Activated CD4-positive, alpha-beta T cell treated with anti-CD3 and anti-CD28 coated beads, Interleukin-2, Interleukin-4, amounts not matched to agents 100 ng/mL and 50 ng/mL, durations not matched to agents 16 hours and 8 hours (primary cell): ENCODE measurements around the gene CMTM3.
"Not testable (repeated sequence)": the region's sequence is repeated elsewhere in the genome, so short reads cannot be mapped to it uniquely, and the experiment has no call there.

Experiments used
- DNase-seq: peaks from one replicate; pipeline ENCODE4 v3.0.0-alpha.2; 2020; ENCODE audit warnings: low spot score

CMTM3 gene

DNA sequence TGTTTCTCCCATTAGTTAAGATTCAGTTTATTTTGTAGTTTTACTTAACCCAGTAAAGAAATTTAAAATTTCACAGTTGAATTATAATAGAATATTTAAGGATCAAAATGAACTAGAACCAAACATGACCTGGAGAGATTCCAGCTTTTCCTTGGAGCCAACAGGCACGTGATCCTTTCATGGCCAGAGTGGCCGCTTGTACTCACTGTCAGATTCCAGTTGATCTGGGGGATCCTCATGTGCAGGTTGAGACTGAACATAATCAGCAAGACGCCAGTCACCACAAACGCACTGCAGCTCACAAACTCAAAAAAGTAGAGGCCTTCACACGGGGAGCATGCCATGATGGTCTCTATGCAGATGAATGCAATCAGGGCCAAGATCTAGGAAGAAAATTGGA is 31.7 kb downstream of the CMTM3 start:
- DNase-seq = no peak

DNA sequence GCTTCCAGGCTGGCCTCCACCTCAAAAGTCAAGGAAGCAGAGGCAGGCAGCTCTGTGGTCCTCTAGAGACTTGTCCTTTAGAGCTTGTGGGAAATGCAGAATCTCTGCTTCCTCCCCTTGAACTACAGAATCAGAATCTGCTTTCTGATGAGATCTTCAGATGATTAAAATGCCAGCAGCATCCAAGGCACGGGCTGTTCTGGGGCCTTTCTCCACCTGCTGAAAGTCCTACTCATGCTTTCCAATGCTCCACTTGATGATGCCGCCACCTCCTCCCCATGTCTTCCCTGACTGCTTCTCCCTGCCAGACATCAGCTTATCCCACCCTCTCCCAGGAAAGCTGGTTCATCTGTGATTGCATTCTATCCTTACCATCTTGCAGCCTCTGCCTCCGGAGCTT is 33.3 kb downstream of the CMTM3 start:
- DNase-seq = no peak

DNA sequence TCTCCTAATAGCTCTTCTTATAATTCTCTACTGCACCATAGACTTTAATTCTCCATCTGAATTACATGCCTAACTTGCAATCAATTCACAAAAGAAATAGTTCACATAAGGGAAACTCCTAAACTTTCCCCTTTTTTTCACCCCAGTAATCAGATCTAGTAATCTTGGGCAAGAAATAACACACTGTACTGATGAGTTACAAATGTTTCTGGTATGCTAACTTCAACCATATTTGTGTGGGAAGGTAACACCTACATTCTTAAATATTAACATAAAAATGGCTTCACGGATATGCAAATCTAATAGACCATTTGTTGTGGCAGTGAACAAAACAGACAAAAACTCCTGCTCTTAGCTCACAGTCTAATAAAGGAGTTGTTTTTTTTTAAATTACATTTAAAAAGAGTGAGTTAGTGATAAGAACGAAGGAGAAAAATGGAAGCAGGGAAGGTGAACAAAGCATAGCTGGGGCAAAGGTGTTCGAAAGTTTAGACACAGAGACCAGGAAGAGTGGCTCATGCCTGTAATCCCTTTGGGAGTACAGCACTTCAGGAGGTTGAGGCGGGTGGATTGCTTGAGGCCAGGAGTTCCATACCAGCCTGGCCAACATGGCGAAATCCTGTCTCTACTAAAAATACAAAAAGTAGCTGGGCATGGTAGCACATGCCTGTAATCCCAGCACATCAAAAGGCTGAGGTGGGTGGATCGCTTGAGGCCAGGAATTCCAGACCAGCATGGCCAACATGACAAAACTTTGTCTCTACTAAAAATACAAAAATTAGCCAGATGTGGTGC is 34.8 kb downstream of the CMTM3 start:
- no peak for DNase-seq

DNA sequence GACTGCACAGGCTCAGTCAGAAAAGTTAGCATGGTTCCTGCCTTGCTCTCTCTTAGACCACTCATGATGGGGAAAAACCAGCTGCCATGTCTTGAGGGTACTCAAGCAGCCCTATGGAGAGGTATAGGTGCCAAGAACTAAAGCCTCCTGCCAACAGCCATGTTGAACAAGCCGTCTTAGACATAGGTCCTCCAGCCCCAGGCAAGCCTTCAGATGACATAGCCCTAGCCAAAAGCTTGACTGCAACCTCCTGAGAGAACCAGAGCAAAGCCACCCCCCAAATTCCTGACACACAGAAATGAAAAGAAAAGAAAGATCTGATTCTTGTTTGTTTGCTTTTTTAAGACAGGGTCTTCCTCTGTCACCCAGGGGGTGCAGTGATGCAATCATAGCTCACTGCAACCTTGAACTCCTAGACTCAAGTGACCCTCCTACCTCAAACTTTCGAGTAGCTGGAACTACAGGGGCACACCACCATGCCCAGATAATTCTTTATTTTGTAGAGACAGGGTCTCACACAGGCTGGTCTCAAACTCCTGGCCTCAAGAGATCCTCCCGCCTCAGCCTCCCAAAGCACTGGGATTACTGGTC is 36.3 kb downstream of the CMTM3 start:
- DNase-seq = no peak

DNA sequence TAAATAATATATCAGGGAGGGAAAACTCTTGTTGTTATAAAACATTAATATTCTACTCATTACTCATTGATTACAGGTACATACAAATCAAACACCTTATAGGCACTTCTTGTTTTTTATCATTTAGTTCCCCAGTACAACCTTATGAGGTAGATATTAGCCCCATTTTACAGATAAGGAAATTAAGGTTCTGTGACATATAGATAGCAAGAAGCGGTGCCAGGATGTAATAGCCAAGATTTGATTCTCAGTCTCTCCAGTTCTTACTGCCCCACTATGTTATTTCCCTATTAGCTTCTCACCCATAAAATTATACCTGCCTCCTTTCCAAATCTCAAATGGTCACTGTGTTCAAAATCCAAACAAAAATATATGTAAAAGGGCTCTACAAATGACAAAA is 36.9 kb downstream of the CMTM3 start:
- no peak for DNase-seq

DNA sequence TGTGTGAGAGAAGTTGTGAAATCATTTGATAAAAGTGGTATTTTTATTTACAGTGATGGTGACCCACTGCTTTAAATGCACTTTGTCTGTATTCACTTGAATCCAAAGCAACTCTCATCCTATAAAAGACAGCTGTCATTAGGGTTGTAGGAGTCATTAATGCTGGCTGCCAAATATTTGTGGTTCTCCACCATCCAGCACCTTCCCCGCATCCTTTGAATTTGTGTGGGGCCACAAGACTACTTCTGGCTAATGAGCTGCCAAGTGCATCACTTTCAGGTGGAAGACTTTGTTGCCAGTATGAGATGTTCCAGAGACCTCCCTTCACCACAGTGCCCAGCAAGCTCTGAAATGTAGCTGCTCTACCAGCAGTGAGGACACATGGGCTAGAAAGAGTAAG is 43.4 kb downstream of the CMTM3 start:
- DNase-seq = no peak

DNA sequence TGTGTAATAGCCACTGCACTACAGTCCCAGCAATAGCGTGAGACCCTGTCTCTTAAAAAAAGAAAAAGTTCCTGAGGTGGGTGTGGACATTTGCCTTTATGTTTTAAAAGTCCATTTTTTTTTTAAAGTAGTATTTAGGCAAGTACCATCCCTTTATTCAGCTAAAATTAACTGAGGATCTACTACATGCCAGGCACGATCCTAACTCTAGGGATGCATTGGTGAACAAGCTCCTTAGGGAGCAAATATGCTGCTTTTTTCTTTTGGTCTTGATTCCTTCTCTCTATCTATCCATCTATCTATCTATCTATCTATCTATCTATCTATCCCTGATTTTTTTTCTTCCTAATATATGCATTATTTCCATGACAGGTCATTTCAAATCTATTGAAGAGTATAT is 44.7 kb downstream of the CMTM3 start:
- no peak for DNase-seq

DNA sequence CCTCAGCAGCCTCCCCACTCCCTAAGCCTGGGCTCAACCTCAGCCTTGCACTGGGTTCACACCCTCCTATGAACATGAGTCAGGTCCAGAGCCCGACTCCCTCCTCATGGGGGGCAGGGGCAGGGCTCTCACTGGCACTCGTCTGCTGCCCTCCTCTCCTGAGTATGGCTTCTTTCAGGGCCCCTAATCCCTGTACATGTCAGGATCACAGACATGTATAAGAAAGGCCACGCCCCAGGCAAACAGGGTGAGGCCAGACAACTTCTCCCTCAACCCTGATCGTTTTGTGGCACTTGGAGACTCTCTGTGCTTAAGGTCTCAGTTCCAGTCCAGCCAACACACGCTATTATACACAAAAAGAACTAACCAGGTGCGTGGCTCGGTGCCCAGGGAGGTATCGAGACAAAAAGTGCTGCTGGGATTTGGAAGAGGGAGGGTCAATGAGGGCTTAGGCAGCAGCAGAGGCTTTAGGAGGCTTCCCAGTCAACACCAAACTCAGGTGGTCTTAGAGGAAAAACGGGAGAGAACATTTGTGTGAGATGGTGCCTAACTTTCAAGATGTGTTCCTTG is 45.2 kb downstream of the CMTM3 start:
- no peak for DNase-seq

DNA sequence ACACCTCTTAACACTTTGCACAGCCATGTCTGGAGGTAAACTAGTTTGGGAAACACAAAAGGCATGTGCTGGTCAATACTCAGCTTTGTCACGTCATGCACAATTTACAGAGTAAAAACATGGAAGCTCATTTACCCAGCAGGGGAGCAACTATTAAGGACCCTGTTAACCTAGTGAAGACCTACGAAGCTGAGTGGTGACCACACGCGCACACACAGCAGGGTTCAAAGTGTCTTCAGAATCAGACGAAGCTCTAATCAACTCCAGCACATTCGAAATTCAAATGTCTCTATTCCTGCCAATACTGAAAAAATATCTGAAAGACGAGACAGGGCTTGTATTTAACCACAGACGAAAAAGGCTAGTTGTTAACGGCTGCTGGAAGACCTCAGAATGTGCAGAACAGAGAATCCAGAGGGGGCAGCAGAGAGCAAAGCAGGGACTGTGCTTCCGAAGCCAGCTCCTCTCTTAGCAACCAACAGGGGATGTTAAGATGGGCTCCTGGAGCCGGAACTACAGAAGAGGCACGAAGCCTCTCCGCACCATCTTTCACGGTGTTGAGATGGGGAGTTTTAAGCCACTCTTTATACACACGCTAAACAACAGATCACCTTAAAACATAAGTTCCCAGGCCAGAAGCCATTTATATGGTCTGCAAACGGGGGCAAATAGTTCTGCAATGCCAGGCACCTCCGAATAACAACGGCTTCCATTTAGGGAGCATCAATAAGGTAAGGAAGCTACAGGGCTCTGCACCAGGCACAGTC is 46.4 kb downstream of the CMTM3 start:
- DNase-seq = peak; percentile 87

DNA sequence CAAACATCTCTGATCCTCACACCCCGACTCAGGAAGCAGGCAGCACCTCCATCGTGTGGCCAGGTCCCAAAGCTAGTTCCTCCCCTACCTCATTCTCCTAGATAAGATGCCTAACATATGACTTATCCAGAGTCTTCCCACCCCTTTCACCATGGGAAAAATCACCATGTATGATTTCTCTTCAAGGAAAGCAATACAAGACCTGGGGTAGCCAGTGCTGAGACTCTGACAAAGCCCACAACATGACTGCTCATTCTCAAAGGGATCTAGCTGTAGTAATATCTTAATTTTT is 46.9 kb downstream of the CMTM3 start:
- DNase-seq = no peak

DNA sequence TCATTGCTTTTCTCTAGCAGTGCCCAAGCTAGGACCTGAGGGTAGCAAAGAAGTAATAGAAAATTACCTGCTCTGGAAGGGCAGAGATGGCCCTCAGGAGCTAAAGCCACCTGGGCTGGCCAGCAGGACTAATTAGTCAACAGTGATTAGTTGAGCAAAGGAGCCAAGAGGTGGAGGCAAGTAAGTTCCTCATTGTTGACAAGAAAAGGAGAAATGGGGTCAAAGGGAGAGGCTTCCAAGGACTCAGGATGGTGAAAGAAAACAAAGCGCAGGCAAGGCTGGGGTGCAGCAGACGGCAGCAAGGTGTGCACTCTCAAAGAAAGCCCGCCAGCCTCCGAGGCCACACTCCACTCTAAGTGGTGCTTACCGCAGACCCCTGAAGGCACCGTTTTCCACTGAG is 47.5 kb downstream of the CMTM3 start:
- no peak for DNase-seq

DNA sequence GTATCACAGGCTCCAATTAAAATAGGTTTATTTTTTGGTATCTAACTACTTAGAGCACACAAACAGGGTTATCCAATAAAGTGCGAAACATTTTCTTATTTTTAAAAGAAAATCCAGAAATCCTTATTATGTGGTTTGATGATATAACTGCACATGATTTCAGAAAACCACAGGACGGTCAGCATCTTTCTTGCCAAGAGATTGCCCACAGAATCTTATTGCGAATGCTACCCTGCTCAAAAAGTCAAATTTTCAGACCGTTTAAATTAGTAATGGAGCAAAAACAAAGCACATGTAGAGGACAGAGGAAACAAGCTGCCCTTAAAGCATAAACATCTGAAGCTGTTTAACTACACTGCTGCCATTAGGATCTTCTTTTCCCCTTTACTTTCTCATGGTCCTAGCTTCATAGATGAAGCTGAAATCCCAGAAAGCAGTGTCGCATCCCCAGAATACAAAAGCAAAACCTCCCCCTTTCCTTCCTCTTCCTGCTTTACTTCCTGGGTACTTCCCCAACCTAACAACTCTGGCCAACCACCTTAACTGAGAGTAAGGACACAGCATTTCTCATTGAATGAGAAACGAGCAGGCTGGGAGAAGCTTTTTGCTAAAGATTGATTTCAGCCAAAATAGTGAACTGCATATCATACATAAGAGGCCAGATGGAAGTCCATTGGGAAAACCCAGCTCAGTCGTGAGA is 48.3 kb downstream of the CMTM3 start:
- no peak for DNase-seq

DNA sequence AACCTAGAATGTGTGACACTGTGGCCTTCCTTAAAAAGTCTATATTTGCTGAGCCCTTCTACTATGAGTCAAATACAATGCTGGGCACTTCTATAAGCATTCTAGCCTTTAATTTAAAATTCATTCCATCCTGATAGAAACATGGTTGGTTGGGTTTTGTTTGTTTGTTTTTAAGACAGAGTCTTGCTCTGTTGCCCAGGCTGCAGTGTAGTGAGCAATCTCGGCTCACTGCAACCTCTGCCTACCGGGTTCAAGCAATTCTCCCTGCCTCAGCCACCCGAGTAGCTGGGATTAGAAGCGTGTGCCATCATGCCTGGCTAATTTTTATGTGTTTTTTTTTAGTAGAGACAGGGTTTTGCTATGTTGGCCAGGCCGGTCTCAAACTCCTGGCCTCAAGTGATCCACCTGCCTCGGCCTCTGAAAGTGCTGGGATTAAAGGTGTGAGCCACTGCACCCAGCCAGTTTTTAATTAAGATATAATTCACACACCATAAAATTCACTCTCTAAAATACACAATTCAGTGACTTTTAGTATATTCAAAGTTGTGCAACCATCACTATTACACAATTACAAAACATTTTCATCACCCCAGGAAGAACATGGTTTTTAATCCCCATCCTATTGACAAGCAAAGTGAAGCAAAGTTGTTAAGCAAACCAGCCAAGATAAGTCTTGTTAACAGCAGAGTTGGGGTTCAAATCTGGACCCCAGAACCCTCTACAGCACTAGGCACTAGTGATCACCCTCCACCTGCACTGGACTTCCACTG is 49.3 kb downstream of the CMTM3 start:
- DNase-seq = no peak

DNA sequence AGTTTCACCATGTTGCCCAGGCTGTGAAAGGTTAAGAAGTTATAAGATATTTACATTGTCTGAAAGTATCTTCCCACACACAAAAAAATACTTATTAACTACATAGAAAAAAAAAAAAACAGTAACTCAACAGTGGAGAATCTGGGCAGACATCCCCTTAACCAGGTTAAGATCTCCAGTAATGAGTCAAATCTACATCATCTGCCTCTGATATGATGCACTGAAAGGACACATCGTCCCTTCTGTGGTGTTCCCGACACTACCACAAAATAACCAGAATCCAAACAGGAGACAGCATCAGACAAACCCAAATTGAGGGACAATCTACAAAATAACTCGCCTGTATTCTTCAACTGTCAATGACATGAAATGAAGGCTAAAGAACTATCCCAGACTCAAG is 52.0 kb downstream of the CMTM3 start:
- DNase-seq = no peak

DNA sequence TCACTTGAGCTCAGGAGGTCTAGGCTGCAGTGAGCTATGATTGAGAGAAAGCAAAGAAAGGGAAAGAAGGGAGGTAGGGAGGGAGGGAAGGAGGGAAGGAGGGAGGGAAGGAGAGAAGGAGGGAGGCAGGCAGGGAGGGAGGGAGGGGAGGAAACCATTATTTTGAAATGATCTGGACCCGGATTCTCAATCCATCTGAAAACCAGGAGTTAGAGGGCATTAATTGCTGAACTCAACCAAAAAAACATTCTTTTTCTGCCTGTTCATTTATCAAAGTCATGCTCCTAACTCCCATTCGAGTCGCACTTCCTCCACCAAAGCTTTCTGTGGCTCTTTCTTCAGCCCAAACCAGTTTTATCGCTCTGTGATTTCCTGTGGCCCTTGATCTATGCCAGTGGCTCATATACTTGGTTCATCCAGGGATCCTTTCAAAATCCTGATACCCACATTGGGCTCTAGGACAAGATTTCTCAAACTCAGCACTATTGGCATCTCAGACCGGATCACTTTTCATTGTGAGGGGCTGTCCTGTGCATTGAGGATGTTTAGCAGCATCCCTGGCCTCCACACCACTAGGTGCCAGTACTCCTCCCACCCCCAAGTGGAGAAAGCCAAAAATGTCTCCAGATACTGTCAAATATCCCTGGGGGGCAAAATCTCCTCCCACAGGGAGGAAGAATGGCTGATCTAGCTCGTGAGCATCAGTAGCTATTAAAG is 53.8 kb downstream of the CMTM3 start:
- no peak for DNase-seq

DNA sequence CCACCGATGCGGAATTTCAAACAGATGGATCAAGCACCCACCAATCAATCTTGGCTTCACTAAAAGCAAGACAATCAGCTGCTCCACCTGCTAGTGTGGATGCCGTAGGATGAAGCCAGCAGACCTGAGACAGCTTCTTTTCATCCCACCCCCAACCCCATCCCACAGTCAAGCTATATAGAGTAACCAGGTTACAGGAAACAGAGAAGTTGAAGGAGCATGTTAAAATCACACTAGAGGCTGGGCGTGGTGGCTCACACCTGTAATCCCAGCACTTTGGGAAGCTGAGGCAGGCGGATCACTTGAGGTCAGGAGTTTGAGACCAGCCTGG is 54.3 kb downstream of the CMTM3 start:
- no peak for DNase-seq

DNA sequence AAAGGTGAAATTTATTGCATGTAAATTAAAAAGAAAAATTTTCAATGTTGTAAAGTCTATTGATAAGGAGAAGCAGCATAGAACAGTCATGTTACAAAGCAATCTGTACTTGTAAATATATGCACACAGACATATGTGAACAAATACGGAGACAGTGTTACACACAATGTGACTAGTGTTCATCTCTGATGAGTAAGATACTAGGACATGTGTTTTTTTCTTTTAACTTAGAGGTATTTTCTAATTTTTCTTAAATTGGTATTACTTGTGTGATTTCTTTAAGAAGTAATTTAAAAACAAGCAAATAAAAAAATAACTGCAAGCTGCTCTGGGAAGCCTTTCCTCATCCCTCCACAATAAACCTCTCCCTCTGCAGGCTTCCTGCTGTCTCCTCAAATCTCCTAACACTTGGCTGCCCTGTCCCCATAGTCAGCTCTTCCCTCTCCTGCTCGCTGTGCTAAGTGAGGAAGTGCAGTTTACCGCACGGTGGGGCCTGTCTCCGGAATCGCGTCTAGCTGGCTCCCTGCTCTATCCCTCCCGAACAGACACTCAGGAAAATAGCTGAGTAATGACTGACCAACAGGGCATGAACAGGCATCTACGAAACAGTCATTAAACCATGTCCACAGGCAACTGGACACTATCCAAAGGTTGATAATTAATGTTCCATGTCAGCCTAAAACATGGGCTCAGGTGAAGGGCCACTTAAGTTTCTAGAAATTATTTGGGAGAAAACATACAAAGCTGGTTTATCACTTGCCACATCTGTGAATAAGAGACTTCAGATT is 56.1 kb downstream of the CMTM3 start:
- no peak for DNase-seq

DNA sequence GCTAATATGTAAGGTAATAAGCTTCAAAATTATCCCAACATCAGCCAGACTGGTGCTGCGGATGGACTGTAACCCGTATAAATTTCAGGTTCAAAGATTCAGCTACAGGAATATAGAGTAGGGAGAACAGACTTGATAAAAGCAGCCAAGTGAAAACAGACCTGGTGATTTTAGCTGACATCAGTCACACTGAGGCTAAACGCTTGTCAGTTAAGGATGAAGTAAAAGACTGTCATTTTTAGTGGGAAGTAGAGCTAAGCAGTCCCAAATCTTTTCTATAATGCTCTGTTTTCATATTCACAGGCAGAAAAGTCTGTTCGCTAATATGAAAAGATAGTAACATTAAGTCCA is 56.7 kb downstream of the CMTM3 start:
- no peak for DNase-seq

DNA sequence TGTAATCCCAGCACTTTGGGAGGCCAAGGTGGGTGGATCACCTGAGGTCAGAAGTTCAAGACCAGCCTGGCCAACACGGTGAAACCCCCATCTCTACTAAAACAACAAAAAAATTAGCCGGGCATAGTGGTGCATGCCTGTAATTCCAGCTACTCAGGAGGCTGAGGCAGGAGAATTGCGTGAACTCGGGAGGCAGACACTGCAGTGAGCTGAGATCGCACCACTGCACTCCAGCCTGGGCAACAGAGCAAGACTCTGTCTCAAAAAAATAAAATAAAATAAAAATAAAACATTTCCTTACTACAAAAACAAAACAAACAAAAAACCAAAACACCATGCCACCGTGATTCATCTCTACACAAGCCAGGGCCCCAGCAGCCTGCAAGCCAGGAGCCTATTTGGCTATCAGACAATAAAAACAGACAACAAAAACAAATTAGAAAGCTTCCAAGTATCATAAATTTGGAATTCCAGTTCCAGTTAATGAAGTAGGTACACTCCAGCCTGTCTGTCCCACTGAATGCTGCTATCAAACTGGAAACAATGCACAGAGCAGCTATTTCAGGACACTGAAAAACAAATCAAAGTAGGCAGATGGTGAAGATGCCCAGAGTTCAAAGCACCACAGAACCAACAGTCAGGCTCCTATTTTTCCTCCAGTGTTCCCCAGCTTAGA is 57.3 kb downstream of the CMTM3 start:
- DNase-seq = not testable (repeated sequence)
